HFFc6 (cell line): ENCODE measurements around the gene LRRTM2. TPM values are rescaled to one million over a fixed set of nuclear protein-coding genes. Genes with fewer than 3 reads are reported as not detected.

ENCODE experiments used
- DNase-seq: peaks from one replicate; pipeline ENCODE4 v3.0.0-alpha.2; 2018
- H3K27ac Mint-ChIP-seq: 2 replicates; pipeline ENCODE4 v1.8.0; 2020; ENCODE audit warnings: mild to moderate bottlenecking, mixed read lengths
- H3K27me3 Mint-ChIP-seq: 2 replicates; pipeline ENCODE4 v1.8.0; 2021; ENCODE audit warnings: mild to moderate bottlenecking, moderate library complexity, mixed read lengths; ENCODE audit not compliant: insufficient read depth
- H3K36me3 Mint-ChIP-seq: 2 replicates; pipeline ENCODE4 v1.8.0; 2021; ENCODE audit warnings: low read depth, mixed read lengths
- H3K4me1 Mint-ChIP-seq: 2 replicates; pipeline ENCODE4 v1.8.0; 2020; ENCODE audit warnings: low read depth, mixed read lengths
- H3K4me3 Mint-ChIP-seq: 2 replicates; pipeline ENCODE4 v1.8.0; 2020; ENCODE audit warnings: mild to moderate bottlenecking, moderate library complexity, mixed read lengths
- H3K9me3 Mint-ChIP-seq: 2 replicates; pipeline ENCODE4 v1.8.0; 2020; ENCODE audit warnings: mild to moderate bottlenecking, mixed read lengths
- CTCF ChIP-seq: fragments of 200-600 bp; sonication (generic); IDR thresholded peaks from 2 replicates; pipeline ENCODE4 v1.5.0; 2021; ENCODE audit warnings: antibody characterized with exemption, mild to moderate bottlenecking
- total RNA-seq, 6 experiments: library from RNA; stranded (reverse); fragmentation: NEBNext Ultra II Directional; extraction: Animal tissue kit (Norgen Biotek cat#: 25700); gene quantifications; 2 replicates in 1 of 6; 3 replicates in 5 of 6; pipeline ENCODE4 v1.2.3, GENCODE V29; 2021

Gene LRRTM2
- total RNA-seq, 6 experiments from 2014 or later: 0.20 to 1.0 (median 0.25) TPM

GRCh38 chr5:138874241-138874640 lies 894 bp downstream of the LRRTM2 start:
- Mint-ChIP-seq H3K4me3 (peak overlapping the region; percentile 85), H3K36me3 (no peaks in the 10 kb centered on the region), H3K4me1 (peaks cover 71% of the 10 kb centered on the region), H3K27ac (peak overlapping the region; percentile 87), H3K9me3 (no peaks in the 10 kb centered on the region), H3K27me3 (no peaks in the 10 kb centered on the region; the same call in 1 of the 2 replicates)
- DNase-seq: no peak
- TF ChIP-seq CTCF: no peak

DNA sequence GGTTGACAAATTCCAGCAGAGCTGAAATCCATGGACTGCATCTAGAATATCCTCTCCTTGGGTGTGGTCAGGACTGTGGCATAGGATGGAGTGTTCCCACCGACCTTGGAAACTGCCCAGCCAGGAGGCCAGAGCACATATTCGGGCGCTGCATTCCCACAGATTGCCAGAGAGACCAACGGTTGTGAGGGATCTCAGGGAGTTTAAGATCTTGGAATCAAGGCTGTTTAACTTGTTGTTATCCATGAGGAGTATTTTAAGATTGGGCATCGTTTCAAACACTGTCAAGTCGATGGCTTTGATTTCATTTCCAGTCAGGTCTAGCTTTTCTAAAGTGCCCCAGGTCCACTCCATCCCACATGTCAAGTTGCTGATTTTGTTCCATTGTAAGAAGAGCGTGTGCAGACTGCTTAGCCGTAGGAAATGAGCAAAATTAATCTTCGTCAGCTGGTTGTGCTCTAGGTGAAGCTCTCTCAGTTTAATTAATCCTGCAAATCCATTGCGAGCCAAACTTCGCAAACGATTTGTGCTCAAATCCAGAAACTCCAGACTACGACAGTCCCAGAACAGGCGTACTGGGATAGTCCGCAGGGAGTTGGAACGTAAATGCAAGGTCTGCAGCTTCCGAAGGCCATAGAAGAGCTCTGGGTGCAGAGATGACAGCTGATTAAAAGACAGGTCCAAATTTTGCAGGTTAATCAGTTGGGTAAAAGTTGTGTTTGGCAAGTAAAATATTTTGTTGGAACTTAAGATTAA lies 1.5 kb downstream of the LRRTM2 start:
- Mint-ChIP-seq H3K4me1 (peaks cover 74% of the 10 kb centered on the region), H3K27ac (peak overlapping the region; percentile 87; the same call in 1 of the 2 replicates), H3K4me3 (peak overlapping the region; percentile 85), H3K36me3 (no peaks in the 10 kb centered on the region), H3K9me3 (no peaks in the 10 kb centered on the region), H3K27me3 (no peaks in the 10 kb centered on the region; the same call in 1 of the 2 replicates)
- no peak for DNase-seq
- no peak for TF ChIP-seq CTCF

DNA sequence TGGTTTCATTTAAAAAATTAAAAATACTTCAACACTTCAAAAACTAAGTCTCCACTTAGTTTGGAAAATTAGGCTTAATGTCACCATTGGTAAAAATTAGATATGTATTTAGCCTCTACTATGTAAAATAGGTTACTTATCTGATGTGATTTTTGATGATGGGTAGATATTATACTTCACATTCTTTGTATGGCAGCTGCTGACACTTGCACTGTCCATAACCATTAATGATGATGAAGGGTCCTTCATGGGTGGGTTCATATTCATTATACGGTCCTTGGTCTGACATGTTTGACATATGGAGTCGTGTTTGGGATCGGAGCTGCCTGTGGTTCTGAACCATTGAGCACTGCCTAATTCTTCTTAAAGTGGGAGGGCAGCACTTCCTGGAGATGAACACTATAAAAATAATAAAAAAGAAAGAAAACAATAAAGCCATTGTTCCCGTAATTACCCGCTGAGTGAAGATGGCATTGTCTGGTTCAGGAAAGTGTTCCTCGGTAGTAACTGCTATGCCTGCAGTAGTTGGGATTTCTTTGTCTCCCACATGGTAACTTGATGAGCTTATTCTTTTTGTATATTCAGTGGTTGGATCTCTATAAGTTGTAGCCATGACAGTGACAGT lies 2.2 kb downstream of the LRRTM2 start:
- H3K27me3 Mint-ChIP-seq: no peaks in the 10 kb centered on the region; the same call in 1 of the 2 replicates
- no peaks in the 10 kb centered on the region for H3K36me3 Mint-ChIP-seq
- H3K4me3 Mint-ChIP-seq: peak overlapping the region; percentile 34
- no peak for DNase-seq
- no peak overlapping the region for H3K27ac Mint-ChIP-seq
- peaks cover 74% of the 10 kb centered on the region for H3K4me1 Mint-ChIP-seq
- no peak for TF ChIP-seq CTCF
- no peaks in the 10 kb centered on the region for H3K9me3 Mint-ChIP-seq

- no peak overlapping the region for H3K4me3 Mint-ChIP-seq
- H3K9me3 Mint-ChIP-seq: no peaks in the 10 kb centered on the region
- TF ChIP-seq CTCF: no peak
Measured at GRCh38 chr5:138870611-138871010, 4.5 kb downstream of the LRRTM2 start.

GRCh38 chr5:138869763-138870500 lies 5.2 kb downstream of the LRRTM2 start:
- Mint-ChIP-seq H3K36me3 (0 out of 2 replicates have a peak, but pooled peaks cover 4% of the 10 kb centered on the region), H3K27ac (no peak overlapping the region), H3K27me3 (no peaks in the 10 kb centered on the region), H3K9me3 (no peaks in the 10 kb centered on the region), H3K4me1 (peaks cover 58% of the 10 kb centered on the region), H3K4me3 (no peak overlapping the region)
- no peak for DNase-seq
- no peak for TF ChIP-seq CTCF

More at GRCh38 chr5:138870611-138871010, 4.5 kb downstream of the LRRTM2 start:
- no peaks in the 10 kb centered on the region for H3K27me3 Mint-ChIP-seq
- peaks cover 65% of the 10 kb centered on the region for H3K4me1 Mint-ChIP-seq
- H3K27ac Mint-ChIP-seq: peak overlapping the region; percentile 27; the same call in 1 of the 2 replicates
- no peaks in the 10 kb centered on the region for H3K36me3 Mint-ChIP-seq
- DNase-seq: no peak
